ENCODE results near the gene UNC13C.

The UNC13C gene

GRCh38 chr15:54159012-54159411, 180.8 kb downstream of the UNC13C start:
- Histone ChIP-seq H3K27me3 (ENCODE audit: control insufficient read depth, insufficient read depth, low read length) (no peaks in the 10 kb centered on the region), H3K4me3 (ENCODE audit: low read length) (no peak overlapping the region), H3K36me3 (ENCODE audit: control insufficient read depth, insufficient read depth, low read length) (no peaks in the 10 kb centered on the region), H3K4me1 (ENCODE audit: control insufficient read depth, insufficient read depth, low read length) (no peaks in the 10 kb centered on the region), H3K27ac (ENCODE audit: low read depth, low read length) (no peak overlapping the region), H3K9ac (ENCODE audit: low read length) (no peak overlapping the region)

GRCh38 chr15:54187325-54187724, 209.1 kb downstream of the UNC13C start:
- no peaks in the 10 kb centered on the region for H3K27me3 ChIP-seq (ENCODE audit: control insufficient read depth, insufficient read depth, low read length)
- no peak overlapping the region for H3K4me3 ChIP-seq (ENCODE audit: low read length)
- H3K9ac ChIP-seq (ENCODE audit: low read length): no peak overlapping the region
- no peaks in the 10 kb centered on the region for H3K36me3 ChIP-seq (ENCODE audit: control insufficient read depth, insufficient read depth, low read length)
- no peaks in the 10 kb centered on the region for H3K4me1 ChIP-seq (ENCODE audit: control insufficient read depth, insufficient read depth, low read length)
- no peak overlapping the region for H3K27ac ChIP-seq (ENCODE audit: low read depth, low read length)

GRCh38 chr15:54197995-54198394, 219.8 kb downstream of the UNC13C start:
- Histone ChIP-seq H3K4me1 (ENCODE audit: control insufficient read depth, insufficient read depth, low read length) (no peaks in the 10 kb centered on the region), H3K36me3 (ENCODE audit: control insufficient read depth, insufficient read depth, low read length) (no peaks in the 10 kb centered on the region), H3K9ac (ENCODE audit: low read length) (no peak overlapping the region), H3K27ac (ENCODE audit: low read depth, low read length) (no peak overlapping the region), H3K27me3 (ENCODE audit: control insufficient read depth, insufficient read depth, low read length) (no peaks in the 10 kb centered on the region), H3K4me3 (ENCODE audit: low read length) (no peak overlapping the region)

- no peak overlapping the region for H3K27ac ChIP-seq (ENCODE audit: low read depth, low read length)
- H3K4me1 ChIP-seq (ENCODE audit: control insufficient read depth, insufficient read depth, low read length): no peaks in the 10 kb centered on the region
- no peaks in the 10 kb centered on the region for H3K36me3 ChIP-seq (ENCODE audit: control insufficient read depth, insufficient read depth, low read length)
- H3K9ac ChIP-seq (ENCODE audit: low read length): no peak overlapping the region
- H3K4me3 ChIP-seq (ENCODE audit: low read length): no peak overlapping the region
- no peaks in the 10 kb centered on the region for H3K27me3 ChIP-seq (ENCODE audit: control insufficient read depth, insufficient read depth, low read length)
Measured at GRCh38 chr15:54206586-54207321, 228.5 kb downstream of the UNC13C start.

- Histone ChIP-seq H3K27me3 (ENCODE audit: control insufficient read depth, insufficient read depth, low read length) (no peaks in the 10 kb centered on the region), H3K9ac (ENCODE audit: low read length) (no peak overlapping the region), H3K4me1 (ENCODE audit: control insufficient read depth, insufficient read depth, low read length) (no peaks in the 10 kb centered on the region), H3K36me3 (ENCODE audit: control insufficient read depth, insufficient read depth, low read length) (no peaks in the 10 kb centered on the region), H3K4me3 (ENCODE audit: low read length) (no peak overlapping the region), H3K27ac (ENCODE audit: low read depth, low read length) (no peak overlapping the region)
Measured at GRCh38 chr15:54208786-54209185, 230.5 kb downstream of the UNC13C start.

GRCh38 chr15:54212635-54213034, 234.4 kb downstream of the UNC13C start:
- H3K27me3 ChIP-seq (ENCODE audit: control insufficient read depth, insufficient read depth, low read length): no peaks in the 10 kb centered on the region
- H3K4me3 ChIP-seq (ENCODE audit: low read length): no peak overlapping the region
- no peak overlapping the region for H3K27ac ChIP-seq (ENCODE audit: low read depth, low read length)
- no peaks in the 10 kb centered on the region for H3K36me3 ChIP-seq (ENCODE audit: control insufficient read depth, insufficient read depth, low read length)
- no peak overlapping the region for H3K9ac ChIP-seq (ENCODE audit: low read length)
- H3K4me1 ChIP-seq (ENCODE audit: control insufficient read depth, insufficient read depth, low read length): no peaks in the 10 kb centered on the region

- H3K27ac ChIP-seq (ENCODE audit: low read depth, low read length): no peak overlapping the region
- no peak overlapping the region for H3K9ac ChIP-seq (ENCODE audit: low read length)
- no peaks in the 10 kb centered on the region for H3K4me1 ChIP-seq (ENCODE audit: control insufficient read depth, insufficient read depth, low read length)
- no peaks in the 10 kb centered on the region for H3K27me3 ChIP-seq (ENCODE audit: control insufficient read depth, insufficient read depth, low read length)
- no peaks in the 10 kb centered on the region for H3K36me3 ChIP-seq (ENCODE audit: control insufficient read depth, insufficient read depth, low read length)
- no peak overlapping the region for H3K4me3 ChIP-seq (ENCODE audit: low read length)
Measured at GRCh38 chr15:54226455-54226854, 248.2 kb downstream of the UNC13C start.

- H3K4me3 ChIP-seq (ENCODE audit: low read length): no peak overlapping the region
- H3K36me3 ChIP-seq (ENCODE audit: control insufficient read depth, insufficient read depth, low read length): no peaks in the 10 kb centered on the region
- no peak overlapping the region for H3K27ac ChIP-seq (ENCODE audit: low read depth, low read length)
- H3K27me3 ChIP-seq (ENCODE audit: control insufficient read depth, insufficient read depth, low read length): no peaks in the 10 kb centered on the region
- no peak overlapping the region for H3K9ac ChIP-seq (ENCODE audit: low read length)
- H3K4me1 ChIP-seq (ENCODE audit: control insufficient read depth, insufficient read depth, low read length): no peaks in the 10 kb centered on the region
Measured at GRCh38 chr15:54227569-54227968, 249.3 kb downstream of the UNC13C start.

GRCh38 chr15:54250326-54250725, 272.1 kb downstream of the UNC13C start:
- H3K4me3 ChIP-seq (ENCODE audit: low read length): no peak overlapping the region
- no peaks in the 10 kb centered on the region for H3K4me1 ChIP-seq (ENCODE audit: control insufficient read depth, insufficient read depth, low read length)
- no peak overlapping the region for H3K27ac ChIP-seq (ENCODE audit: low read depth, low read length)
- no peaks in the 10 kb centered on the region for H3K27me3 ChIP-seq (ENCODE audit: control insufficient read depth, insufficient read depth, low read length)
- H3K36me3 ChIP-seq (ENCODE audit: control insufficient read depth, insufficient read depth, low read length): no peaks in the 10 kb centered on the region
- H3K9ac ChIP-seq (ENCODE audit: low read length): no peak overlapping the region

GRCh38 chr15:54256190-54256589, 277.9 kb downstream of the UNC13C start:
- H3K4me1 ChIP-seq (ENCODE audit: control insufficient read depth, insufficient read depth, low read length): no peaks in the 10 kb centered on the region
- H3K36me3 ChIP-seq (ENCODE audit: control insufficient read depth, insufficient read depth, low read length): no peaks in the 10 kb centered on the region
- no peak overlapping the region for H3K27ac ChIP-seq (ENCODE audit: low read depth, low read length)
- H3K9ac ChIP-seq (ENCODE audit: low read length): no peak overlapping the region
- no peaks in the 10 kb centered on the region for H3K27me3 ChIP-seq (ENCODE audit: control insufficient read depth, insufficient read depth, low read length)
- H3K4me3 ChIP-seq (ENCODE audit: low read length): no peak overlapping the region

- H3K27me3 ChIP-seq (ENCODE audit: control insufficient read depth, insufficient read depth, low read length): no peaks in the 10 kb centered on the region
Measured at GRCh38 chr15:54273928-54274327, 295.7 kb downstream of the UNC13C start.

GRCh38 chr15:54277834-54278233, 299.6 kb downstream of the UNC13C start:
- H3K27ac ChIP-seq (ENCODE audit: low read depth, low read length): no peak overlapping the region
- H3K27me3 ChIP-seq (ENCODE audit: control insufficient read depth, insufficient read depth, low read length): no peaks in the 10 kb centered on the region
- no peak overlapping the region for H3K4me3 ChIP-seq (ENCODE audit: low read length)
- no peaks in the 10 kb centered on the region for H3K36me3 ChIP-seq (ENCODE audit: control insufficient read depth, insufficient read depth, low read length)
- H3K9ac ChIP-seq (ENCODE audit: low read length): no peak overlapping the region
- no peaks in the 10 kb centered on the region for H3K4me1 ChIP-seq (ENCODE audit: control insufficient read depth, insufficient read depth, low read length)

More at GRCh38 chr15:54273928-54274327, 295.7 kb downstream of the UNC13C start:
- Histone ChIP-seq H3K36me3 (ENCODE audit: control insufficient read depth, insufficient read depth, low read length) (no peaks in the 10 kb centered on the region), H3K4me1 (ENCODE audit: control insufficient read depth, insufficient read depth, low read length) (no peaks in the 10 kb centered on the region), H3K27ac (ENCODE audit: low read depth, low read length) (no peak overlapping the region), H3K4me3 (ENCODE audit: low read length) (no peak overlapping the region), H3K9ac (ENCODE audit: low read length) (no peak overlapping the region)

GRCh38 chr15:54280726-54281125, 302.5 kb downstream of the UNC13C start:
- Histone ChIP-seq H3K9ac (ENCODE audit: low read length) (no peak overlapping the region), H3K4me3 (ENCODE audit: low read length) (no peak overlapping the region), H3K27ac (ENCODE audit: low read depth, low read length) (no peak overlapping the region), H3K4me1 (ENCODE audit: control insufficient read depth, insufficient read depth, low read length) (no peaks in the 10 kb centered on the region), H3K36me3 (ENCODE audit: control insufficient read depth, insufficient read depth, low read length) (no peaks in the 10 kb centered on the region), H3K27me3 (ENCODE audit: control insufficient read depth, insufficient read depth, low read length) (no peaks in the 10 kb centered on the region)

Data from rectal smooth muscle tissue (tissue), 1 donor.